ENCODE results near the gene CISD3.

Gene CISD3

GRCh38 chr17:38773258-38773657 lies 43.1 kb downstream of the CISD3 start:
- TF ChIP-seq ZFX (IDR thresholded peaks at IDR 0.05) = no peak
- TF ChIP-seq, protein P1, sequence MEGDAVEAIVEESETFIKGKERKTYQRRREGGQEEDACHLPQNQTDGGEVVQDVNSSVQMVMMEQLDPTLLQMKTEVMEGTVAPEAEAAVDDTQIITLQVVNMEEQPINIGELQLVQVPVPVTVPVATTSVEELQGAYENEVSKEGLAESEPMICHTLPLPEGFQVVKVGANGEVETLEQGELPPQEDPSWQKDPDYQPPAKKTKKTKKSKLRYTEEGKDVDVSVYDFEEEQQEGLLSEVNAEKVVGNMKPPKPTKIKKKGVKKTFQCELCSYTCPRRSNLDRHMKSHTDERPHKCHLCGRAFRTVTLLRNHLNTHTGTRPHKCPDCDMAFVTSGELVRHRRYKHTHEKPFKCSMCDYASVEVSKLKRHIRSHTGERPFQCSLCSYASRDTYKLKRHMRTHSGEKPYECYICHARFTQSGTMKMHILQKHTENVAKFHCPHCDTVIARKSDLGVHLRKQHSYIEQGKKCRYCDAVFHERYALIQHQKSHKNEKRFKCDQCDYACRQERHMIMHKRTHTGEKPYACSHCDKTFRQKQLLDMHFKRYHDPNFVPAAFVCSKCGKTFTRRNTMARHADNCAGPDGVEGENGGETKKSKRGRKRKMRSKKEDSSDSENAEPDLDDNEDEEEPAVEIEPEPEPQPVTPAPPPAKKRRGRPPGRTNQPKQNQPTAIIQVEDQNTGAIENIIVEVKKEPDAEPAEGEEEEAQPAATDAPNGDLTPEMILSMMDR (conservative IDR thresholded peaks at IDR 0.05) = no peak
- H3K27ac ChIP-seq = no peak overlapping the region

GRCh38 chr17:38777641-38778250 lies 47.6 kb downstream of the CISD3 start:
- TF ChIP-seq, protein P1 (conservative IDR thresholded peaks at IDR 0.05) = no peak
- no peak for TF ChIP-seq ZFX (IDR thresholded peaks at IDR 0.05)
- no peak overlapping the region for H3K27ac ChIP-seq

- no peak overlapping the region for H3K27ac ChIP-seq
- no peak for TF ChIP-seq ZFX (IDR thresholded peaks at IDR 0.05)
- TF ChIP-seq, protein P1 (conservative IDR thresholded peaks at IDR 0.05) = no peak
Measured at GRCh38 chr17:38779965-38780752, 50.0 kb downstream of the CISD3 start.

DNA sequence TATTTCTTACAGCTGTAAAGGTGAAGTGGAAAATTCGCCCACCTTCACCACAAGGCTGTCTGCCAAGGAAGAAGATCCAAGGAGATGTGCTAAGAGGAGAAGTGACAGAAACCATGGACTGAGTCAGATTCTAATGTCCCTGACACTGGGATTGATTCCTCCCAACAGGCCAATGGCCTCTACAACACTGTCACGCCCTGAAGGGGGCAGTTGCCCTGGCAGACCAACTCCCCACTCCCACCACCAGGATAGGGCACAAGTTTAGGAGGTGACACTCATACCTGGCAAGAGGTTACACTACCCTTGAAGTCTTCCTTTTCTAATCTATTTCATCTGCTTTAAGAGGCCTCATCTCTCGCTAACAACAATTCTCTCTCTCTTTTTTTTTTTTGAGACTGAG lies 53.1 kb downstream of the CISD3 start:
- H3K27ac ChIP-seq = no peak overlapping the region
- no peak for TF ChIP-seq ZFX (IDR thresholded peaks at IDR 0.05)
- TF ChIP-seq, protein P1 (conservative IDR thresholded peaks at IDR 0.05) = no peak
